GM18505 (cell line): ENCODE data around the gene ST7.

Source experiments
- ATAC-seq: cut with Tn5 transposase; IDR thresholded peaks from one replicate; pipeline ENCODE4 v1.9.1; 2021; ENCODE audit not compliant: unreplicated experiment
- POLR2A ChIP-seq: IDR thresholded peaks from 4 replicates; pipeline ENCODE4 v1.6.1; 2011; ENCODE audit warnings: borderline replicate concordance; ENCODE audit not compliant: insufficient read depth, insufficient read length; ENCODE audit errors: extremely low read depth

The ST7 gene, protein sequence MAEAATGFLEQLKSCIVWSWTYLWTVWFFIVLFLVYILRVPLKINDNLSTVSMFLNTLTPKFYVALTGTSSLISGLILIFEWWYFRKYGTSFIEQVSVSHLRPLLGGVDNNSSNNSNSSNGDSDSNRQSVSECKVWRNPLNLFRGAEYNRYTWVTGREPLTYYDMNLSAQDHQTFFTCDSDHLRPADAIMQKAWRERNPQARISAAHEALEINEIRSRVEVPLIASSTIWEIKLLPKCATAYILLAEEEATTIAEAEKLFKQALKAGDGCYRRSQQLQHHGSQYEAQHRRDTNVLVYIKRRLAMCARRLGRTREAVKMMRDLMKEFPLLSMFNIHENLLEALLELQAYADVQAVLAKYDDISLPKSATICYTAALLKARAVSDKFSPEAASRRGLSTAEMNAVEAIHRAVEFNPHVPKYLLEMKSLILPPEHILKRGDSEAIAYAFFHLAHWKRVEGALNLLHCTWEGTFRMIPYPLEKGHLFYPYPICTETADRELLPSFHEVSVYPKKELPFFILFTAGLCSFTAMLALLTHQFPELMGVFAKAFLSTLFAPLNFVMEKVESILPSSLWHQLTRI

DNA sequence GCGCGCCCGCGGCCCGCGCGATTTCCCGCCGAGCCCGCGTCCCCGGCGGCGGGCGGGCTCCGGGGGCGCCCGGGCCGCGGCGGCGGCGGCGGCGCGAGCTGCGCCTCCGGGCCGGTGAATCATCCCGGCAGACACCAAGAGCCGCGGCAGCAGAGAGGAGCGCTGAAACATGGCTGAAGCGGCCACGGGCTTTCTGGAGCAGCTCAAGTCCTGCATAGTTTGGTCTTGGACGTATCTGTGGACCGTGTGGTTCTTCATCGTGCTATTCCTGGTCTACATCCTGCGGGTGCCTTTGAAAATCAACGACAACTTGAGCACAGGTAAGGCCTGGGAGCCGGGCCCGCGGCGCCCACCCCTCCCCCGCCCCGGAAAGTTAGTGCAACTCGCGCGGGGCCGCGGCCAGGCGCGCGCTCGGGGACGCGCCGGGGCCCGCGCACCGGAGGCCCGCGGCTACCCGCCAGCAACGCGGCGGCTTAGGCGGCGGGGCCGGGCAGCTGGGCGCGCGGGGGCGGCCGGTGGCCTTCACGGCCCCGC is at the start of gene ST7:
Gene ST7, plus strand, starts transcription at position 130 of the 534 bp plus-strand sequence. Its CDS starts 40 bp downstream, at position 170.
- TF ChIP-seq POLR2A: peak; percentile 62
- ATAC-seq: peak; percentile 42

DNA sequence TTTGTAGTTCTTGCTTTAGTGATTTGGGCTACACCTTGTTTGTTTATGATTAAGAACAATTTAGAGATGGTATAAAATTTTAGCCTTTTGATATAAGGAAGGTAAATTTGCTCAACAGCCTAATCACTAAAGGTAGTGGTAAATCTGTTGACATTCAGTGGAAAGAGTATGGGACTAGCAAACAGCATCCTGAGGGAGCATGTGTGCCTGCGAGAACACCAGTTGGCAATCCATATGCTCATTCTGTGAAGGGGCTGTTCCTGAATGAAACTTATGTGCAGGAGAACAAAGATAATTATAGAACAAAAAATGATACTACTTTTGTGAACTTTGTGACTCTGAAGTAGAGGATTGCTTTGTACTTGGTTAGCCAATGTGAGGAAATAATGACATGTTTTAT is 46.9 kb upstream of the ST7 start:
- ATAC-seq: no peak

DNA sequence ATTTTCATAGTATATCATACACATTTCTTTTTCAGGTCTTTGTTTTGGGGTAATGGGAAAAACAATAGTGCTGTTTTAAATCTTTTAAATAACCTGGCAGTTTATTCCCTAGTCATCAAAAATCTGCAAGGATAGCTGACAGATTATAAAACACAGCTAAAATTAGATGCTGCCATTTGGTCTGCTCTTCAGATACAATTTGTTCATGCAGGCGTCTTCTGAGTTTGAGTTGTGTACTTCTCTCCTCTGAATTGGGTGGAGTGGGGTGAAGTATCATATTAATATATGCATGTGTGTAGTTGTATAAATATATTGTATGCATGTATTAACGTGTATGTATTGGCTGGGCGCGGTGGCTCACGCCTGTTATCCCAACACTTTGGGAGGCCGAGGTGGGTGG is 42.9 kb upstream of the ST7 start:
- no peak for ATAC-seq
- no peak for TF ChIP-seq POLR2A

More for the DNA sequence above, 46.9 kb upstream of the ST7 start:
- no peak for TF ChIP-seq POLR2A

DNA sequence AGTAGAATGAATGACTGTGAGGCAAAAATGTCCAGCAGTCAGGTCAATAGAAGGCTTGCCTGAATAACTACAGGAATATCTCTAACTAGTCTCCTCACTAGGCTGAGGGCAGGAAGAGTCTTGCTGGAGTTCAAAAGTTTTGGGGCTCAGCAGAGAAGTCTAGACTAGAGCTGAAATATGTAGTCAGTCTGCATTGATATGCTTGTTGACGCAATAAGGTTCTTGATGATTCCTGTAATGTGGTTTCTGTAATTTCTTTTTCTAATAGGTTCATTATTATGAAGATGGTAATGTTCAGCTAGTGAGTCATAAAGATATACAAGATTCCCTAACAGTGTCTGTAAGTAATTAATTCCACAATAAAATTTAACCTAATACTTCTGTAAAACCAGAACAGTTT is 41.5 kb upstream of the ST7 start:
- no peak for ATAC-seq
- no peak for TF ChIP-seq POLR2A

DNA sequence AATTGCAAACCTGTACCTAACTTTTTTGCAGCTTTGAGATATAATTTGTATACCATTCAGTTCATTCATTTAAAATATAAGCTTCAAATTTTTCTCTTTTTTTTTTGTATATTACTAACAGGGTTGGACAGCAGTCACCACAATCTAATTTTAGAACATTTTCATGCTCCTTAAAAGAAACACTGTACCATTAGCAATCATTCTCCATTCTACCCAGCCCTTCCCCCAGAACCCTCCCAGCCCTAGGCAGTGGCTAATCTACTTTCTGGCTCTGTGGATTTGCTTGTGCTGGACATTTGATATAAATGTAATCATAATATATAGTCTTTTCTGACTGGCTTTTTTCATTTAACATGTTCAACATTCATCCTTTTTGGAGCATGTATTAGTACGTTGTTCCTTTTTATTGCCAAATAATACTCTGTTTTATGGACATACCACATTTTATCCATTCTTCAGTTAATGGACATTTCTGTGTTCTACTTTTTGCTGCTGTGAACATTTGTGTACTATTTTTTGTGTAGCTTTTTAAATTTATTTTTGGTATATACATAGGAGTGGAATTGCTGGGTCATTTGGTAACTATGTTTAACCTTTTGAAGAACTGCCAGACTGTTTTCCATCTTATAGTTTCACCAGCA is 40.9 kb upstream of the ST7 start:
- no peak for ATAC-seq
- TF ChIP-seq POLR2A: no peak

DNA sequence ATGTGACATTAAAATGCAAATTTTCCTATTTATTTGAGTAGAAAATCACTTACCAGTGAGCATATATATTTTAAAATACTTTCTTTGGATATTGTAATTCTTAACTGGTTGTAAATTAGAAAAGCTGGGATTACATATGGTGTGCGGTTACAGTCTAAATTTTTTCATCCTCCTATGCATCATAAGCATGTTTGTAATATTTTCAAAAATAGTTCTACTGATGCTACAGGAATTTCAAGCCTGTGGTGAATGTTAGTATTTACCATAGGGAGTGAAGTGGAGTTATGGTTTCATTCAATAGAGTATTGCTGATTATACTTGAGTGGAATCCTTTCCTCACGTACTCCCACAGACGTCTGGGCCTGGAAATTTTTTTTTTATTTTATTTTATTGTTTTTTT is 34.6 kb upstream of the ST7 start:
- ATAC-seq: no peak
- no peak for TF ChIP-seq POLR2A

DNA sequence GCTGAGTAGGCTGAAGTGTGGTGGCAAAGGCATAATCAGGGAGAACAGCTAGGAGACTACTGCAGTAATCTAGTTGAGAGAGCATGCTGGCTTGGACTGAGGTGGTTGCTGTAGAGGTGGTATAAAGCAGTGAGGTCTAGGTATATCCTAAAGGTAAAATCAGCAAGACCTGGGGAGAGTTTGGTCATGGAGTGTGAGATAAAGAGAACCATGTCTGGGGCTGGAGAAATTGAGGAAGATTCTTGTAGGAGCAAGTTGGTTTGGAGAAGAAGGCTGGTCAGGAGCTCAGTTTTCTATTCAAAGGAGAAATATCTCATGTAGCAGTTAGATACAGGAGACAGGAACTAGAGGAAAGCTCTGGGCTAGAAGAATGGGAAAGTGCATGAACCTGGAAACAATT is 32.9 kb upstream of the ST7 start:
- no peak for ATAC-seq
- no peak for TF ChIP-seq POLR2A

DNA sequence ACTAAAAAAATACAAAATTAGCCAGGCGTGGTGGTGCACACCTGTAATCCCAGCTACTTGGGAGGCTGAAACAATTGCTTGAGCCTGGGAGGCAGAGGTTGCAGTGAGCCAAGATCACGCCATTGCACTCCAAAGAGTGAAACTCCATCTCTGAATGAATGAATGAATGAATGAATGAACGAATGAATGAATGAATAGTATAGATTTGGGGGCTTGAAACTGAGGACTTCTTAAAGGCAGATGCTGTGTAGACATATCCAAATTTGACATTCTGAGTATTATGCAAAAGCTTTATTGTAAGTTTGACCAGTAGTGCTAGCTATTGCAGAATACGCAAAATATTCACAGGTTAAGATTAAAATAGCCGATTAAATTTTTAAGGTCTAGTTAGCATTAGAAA is 30.8 kb upstream of the ST7 start:
- ATAC-seq: no peak

DNA sequence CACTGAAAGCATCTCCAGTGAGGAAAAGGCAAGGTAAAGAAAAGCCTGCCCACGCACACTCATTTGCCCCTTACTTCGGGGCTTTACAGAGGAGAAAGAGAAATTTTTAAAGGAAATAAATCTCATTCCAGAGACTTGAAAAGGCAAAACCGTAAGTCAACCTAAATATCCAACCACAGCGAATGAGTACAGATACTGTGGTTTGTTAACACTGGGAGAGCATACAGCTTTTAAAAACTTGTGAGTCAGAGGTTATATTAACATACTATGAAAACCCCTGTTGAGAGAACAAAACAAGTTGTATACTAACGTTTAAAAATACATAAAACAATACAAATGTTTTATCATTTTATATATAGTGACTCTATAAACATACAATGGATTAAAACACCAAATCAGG is 28.6 kb upstream of the ST7 start:
- no peak for ATAC-seq
- no peak for TF ChIP-seq POLR2A

More for the DNA sequence above, 30.8 kb upstream of the ST7 start:
- no peak for TF ChIP-seq POLR2A

DNA sequence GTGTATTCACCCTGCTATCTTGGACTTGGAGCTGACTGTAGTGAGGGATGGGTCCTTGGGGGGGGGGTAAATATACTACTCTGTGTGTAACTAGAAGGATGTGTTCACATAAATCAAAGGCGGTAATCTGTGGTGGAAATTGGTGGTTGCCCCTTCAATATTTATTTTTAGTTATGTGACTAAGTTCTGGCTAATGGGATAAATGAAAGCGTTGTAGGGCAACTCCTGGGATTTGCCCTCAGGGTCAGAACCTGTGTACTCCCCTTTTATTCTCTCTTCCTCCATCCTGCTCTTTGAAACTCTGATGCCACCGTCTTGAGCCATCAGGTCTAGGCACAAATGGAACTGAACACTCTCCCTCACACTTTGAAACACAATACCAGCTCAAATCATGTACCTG is 24.3 kb upstream of the ST7 start:
- no peak for ATAC-seq
- TF ChIP-seq POLR2A: no peak

DNA sequence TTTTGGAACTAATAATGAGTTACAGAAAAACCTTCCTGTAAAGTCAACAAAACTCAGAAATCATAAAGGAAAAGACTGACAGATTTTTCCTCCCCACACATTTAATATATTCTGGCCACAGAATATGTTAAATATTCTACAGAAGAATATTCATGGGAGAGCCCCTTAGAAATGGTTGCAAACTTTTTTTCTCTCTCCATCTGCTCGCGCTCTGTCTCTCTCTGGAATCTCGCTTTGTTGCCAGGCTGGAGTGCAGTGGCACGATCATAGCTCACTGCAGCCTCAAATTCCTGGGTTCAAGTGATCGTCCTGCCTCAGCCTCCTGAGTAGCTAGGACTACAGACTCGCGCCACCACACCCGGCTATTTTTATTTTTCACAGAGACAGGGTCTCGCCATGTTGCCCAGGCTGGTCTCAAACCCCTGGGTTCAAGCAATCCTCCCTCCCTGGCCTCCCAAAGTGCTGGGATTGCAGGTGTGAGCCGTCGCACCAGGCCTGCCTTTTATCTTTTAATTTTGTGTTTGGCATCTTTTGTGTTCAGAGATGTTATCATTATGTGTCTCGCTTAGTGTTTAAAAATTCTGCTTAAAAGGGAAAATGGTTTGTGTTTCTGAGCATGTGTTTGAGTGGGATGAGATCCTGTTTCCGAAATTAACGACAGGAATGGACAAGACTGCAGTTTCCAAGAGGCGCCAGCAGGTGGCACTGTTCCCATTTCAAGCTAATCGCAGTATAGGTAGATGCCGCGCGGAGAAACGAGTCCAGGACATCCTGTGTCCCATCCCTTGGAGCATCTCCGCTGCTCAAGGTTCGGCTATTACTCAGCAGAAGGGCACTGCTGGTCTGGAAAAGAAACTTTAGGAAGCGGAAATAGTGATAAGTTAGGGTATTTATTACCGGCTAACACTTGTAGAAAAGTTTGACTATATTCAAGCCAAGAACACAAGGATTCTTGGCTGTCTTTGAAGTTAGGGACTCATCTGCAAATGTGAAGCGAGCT is 23.1 kb upstream of the ST7 start:
- no peak for TF ChIP-seq POLR2A
- ATAC-seq: peak; percentile 70

DNA sequence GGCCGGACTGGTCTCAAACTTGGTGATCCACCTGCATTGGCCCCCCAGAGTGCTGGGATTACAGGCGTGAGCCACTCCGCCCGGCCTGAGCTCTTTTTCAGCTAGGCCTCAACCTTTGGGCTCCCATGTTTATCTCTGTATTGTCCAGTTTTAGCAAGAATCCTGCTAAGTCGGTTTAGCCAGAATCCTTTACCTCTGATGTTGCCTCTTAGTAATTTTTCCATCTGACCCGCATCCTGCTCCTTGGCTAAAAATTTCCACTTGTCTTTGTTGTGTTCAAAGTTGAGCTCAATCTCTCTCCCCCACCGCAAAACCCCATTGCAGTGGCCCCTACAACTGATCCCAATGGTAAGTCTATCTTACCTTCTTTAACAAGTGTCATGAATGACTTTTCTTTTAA is 20.7 kb upstream of the ST7 start:
- no peak for TF ChIP-seq POLR2A
- no peak for ATAC-seq
